ENCODE data around the gene ARL13B. TPM values are rescaled to one million over a fixed set of nuclear protein-coding genes. Genes with fewer than 3 reads are reported as not detected.
A peak's percentile ranks its signal among the peaks of the same experiment; 100 is the strongest.

Gene ARL13B
- total RNA-seq, 1 donor from 2014 or later: 4.5 TPM

GRCh38 chr3:94064243-94064860 is 84.4 kb downstream of the ARL13B start:
- intact Hi-C loops (cut with DNase I): loop anchor here (5.0 to 10.0 kb wide), 2 partner anchors 160 to 222 kb away; no protein-coding TSS in a partner anchor
- Histone ChIP-seq H3K36me3 (peaks cover 0 to 7% of the 10 kb centered on the region in 2 donors), H3K9me3 (no peaks in the 10 kb centered on the region), H3K27me3 (no peaks in the 10 kb centered on the region), H3K4me3 (peak overlapping the region; percentile 73 to 74), H3K4me1 (peaks cover 0 to 19% of the 10 kb centered on the region in 2 donors), H3K27ac (peak overlapping the region; percentile 93)
- TF ChIP-seq CTCF (IDR thresholded peaks at IDR 0.05): no peak
- no peak for DNase-seq (ENCODE audit: low spot score in 2 of 2)

DNA sequence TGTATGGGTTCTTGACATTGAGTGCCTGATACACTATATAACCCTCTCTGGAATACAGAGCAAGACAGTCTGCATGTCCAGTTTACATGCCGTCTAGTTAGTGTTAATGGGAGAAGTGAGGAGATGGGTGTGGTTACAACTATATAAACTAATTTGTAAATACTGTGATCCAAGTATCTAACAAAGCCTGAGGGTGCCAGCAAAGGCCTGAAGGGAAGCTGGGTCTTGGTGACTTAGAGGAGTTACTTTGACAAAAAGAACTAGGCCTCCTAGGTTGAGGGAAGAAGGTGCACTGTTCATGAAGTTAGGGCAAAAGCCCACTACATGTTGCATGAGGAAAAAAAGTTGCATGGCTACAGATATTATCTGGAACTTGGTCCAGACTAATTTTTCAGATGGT is 85.2 kb downstream of the ARL13B start:
- peaks cover 0 to 7% of the 10 kb centered on the region in 2 donors for H3K36me3 ChIP-seq
- intact Hi-C loops (cut with DNase I): loop anchor here (10.0 kb wide), 1 partner anchor 160 kb away; no protein-coding TSS in a partner anchor
- no peak for TF ChIP-seq CTCF (IDR thresholded peaks at IDR 0.05)
- DNase-seq (ENCODE audit: low spot score in 2 of 2): no peak
- H3K4me3 ChIP-seq: no peak overlapping the region
- H3K27ac ChIP-seq: peak overlapping the region in 1 of 2 donors; percentile 2
- no peaks in the 10 kb centered on the region for H3K9me3 ChIP-seq
- no peaks in the 10 kb centered on the region for H3K27me3 ChIP-seq
- peaks cover 0 to 19% of the 10 kb centered on the region in 2 donors for H3K4me1 ChIP-seq

- Histone ChIP-seq H3K27me3 (no peaks in the 10 kb centered on the region), H3K4me1 (peaks cover 0 to 19% of the 10 kb centered on the region in 2 donors), H3K27ac (no peak overlapping the region), H3K9me3 (no peaks in the 10 kb centered on the region), H3K4me3 (no peak overlapping the region), H3K36me3 (peaks cover 0 to 7% of the 10 kb centered on the region in 2 donors)
- no peak for TF ChIP-seq CTCF (IDR thresholded peaks at IDR 0.05)
- DNase-seq (ENCODE audit: low spot score in 2 of 2): no peak
- intact Hi-C loops (cut with DNase I): loop anchor here (10.0 kb wide), 1 partner anchor 161 kb away; no protein-coding TSS in a partner anchor
Observed at GRCh38 chr3:94065819-94066480, 86.0 kb downstream of the ARL13B start.

GRCh38 chr3:94066506-94067500 is 86.8 kb downstream of the ARL13B start:
- Histone ChIP-seq H3K36me3 (peaks cover 4 to 10% of the 10 kb centered on the region in 2 donors), H3K9me3 (no peaks in the 10 kb centered on the region), H3K4me1 (peaks cover 0 to 19% of the 10 kb centered on the region in 2 donors), H3K4me3 (no peak overlapping the region), H3K27me3 (no peaks in the 10 kb centered on the region), H3K27ac (no peak overlapping the region)
- TF ChIP-seq CTCF (IDR thresholded peaks at IDR 0.05): no peak
- intact Hi-C loops (cut with DNase I): loop anchor here (10.0 kb wide), 1 partner anchor 162 kb away; no protein-coding TSS in a partner anchor
- no peak for DNase-seq (ENCODE audit: low spot score in 2 of 2)

DNA sequence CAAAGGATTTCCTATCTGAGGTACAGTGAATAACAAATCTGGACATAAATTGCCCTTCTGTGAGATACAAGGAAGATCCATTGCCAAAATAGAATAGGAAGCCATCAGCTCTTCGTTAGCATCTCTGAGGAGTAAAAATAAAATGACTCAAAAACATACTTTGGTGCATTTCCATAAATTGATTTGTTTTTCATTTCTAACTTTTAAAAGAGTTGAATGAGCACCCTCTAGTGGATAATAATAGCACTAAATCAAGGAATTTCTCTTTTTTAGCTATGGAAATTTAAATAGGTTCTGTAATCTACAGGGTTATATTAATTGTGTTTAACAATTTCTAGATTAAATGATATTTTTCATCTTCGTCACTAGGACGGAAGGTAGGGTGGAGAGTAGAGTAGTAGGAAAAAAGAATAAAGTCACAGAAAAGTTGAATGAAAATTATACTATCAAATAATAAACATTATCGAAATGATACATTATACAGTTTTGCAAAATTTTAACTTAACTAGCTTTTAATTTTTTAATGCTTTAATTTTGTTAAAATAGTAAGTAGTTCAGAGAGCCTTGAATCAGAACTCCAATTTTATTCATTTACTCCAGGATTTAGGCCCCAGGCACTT is 89.3 kb downstream of the ARL13B start:
- H3K4me1 ChIP-seq: peaks cover 0 to 11% of the 10 kb centered on the region in 2 donors
- TF ChIP-seq CTCF (IDR thresholded peaks at IDR 0.05): peak; percentile 42 to 63 (median 56)
- no peak for DNase-seq (ENCODE audit: low spot score in 2 of 2)
- no peaks in the 10 kb centered on the region for H3K27me3 ChIP-seq
- H3K36me3 ChIP-seq: peaks cover 7 to 21% of the 10 kb centered on the region in 2 donors
- intact Hi-C loops (cut with DNase I): loop anchor here (10.0 kb wide), 1 partner anchor 165 kb away; no protein-coding TSS in a partner anchor
- no peak overlapping the region for H3K4me3 ChIP-seq
- H3K9me3 ChIP-seq: no peaks in the 10 kb centered on the region
- H3K27ac ChIP-seq: no peak overlapping the region

Data from ascending aorta (tissue), 2 donors.